ENCODE data around the gene USP48.

USP48 gene

DNA sequence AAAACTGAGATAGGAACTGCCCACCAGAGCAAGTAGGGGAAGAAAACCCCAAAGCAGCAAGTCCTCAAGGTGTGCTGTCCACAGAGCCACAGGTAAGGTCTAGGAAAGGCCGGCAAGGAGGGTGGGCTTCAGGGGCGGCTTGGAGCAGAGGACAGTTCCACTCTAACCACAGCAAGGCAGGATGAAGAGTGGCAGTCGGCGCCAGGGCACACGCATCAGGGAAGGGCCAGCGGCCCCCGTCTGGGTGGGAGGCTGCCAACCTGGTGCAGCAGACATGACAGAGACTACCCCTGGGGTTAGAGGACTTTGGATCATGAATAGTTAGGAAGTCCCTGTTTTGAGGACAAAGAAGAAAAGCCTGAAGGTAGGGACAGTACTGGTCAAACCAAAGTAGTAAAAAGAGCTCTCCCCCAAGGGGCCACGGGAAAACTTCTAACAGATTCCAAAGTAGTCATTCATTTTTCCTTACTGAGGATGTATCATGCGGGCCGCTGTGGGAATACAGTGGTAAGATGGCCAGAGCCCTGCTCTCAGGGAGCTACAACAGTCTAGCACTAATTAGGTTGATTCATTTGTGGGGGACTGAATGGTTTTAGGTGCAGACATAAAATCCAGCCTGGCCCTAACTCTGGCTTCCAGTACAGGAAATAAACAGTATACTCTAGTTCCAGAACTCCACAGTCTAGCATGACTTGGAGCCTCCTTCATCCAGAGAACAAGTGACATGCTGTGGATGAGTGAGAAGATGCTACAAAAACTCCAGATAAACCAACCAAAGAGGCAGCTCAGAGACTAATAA, 110.3 kb downstream of the USP48 start:
- Histone ChIP-seq H3K27me3 (replicated peaks) (peaks cover 25% of the 10 kb centered on the region), H3K27ac (no peak overlapping the region), H3K36me3 (replicated peaks) (peaks cover 2% of the 10 kb centered on the region), H3K4me3 (ENCODE audit: low read depth, low read length) (no peak overlapping the region)
- no peak for DNase-seq
- TF ChIP-seq, protein P1, sequence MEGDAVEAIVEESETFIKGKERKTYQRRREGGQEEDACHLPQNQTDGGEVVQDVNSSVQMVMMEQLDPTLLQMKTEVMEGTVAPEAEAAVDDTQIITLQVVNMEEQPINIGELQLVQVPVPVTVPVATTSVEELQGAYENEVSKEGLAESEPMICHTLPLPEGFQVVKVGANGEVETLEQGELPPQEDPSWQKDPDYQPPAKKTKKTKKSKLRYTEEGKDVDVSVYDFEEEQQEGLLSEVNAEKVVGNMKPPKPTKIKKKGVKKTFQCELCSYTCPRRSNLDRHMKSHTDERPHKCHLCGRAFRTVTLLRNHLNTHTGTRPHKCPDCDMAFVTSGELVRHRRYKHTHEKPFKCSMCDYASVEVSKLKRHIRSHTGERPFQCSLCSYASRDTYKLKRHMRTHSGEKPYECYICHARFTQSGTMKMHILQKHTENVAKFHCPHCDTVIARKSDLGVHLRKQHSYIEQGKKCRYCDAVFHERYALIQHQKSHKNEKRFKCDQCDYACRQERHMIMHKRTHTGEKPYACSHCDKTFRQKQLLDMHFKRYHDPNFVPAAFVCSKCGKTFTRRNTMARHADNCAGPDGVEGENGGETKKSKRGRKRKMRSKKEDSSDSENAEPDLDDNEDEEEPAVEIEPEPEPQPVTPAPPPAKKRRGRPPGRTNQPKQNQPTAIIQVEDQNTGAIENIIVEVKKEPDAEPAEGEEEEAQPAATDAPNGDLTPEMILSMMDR (IDR thresholded peaks at IDR 0.05; ENCODE audit: low read depth, low read length, missing control alignments): no peak
- in situ Hi-C loops (cut with HindIII; ENCODE audit: low pct_ligation_motif_present, low sequenced_read_pairs): no loop called here

DNA sequence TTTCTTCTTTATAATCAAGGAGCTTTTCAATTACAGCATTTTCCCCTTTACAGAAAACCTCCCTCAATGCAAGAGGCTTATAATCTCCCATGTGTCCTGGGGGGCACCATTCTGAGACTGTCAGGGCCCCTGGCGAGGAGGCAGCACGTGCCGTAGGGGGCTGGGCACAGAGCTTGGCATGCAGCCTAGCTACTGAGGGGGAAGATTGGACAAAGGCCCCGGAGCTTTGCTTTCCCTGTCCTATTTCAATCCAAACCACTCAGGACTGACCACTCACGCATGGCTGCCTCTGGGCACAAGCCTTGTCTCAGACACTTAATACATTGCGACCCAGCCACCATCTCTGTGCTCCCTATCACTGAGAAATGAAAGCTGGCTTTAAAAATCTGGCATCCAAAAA, 111.0 kb downstream of the USP48 start:
- TF ChIP-seq, protein P1 (IDR thresholded peaks at IDR 0.05; ENCODE audit: low read depth, low read length, missing control alignments): no peak
- no peak for DNase-seq
- Histone ChIP-seq H3K36me3 (replicated peaks) (no peaks in the 10 kb centered on the region), H3K27me3 (replicated peaks) (peaks cover 32% of the 10 kb centered on the region), H3K4me3 (ENCODE audit: low read depth, low read length) (no peak overlapping the region), H3K27ac (no peak overlapping the region)
- in situ Hi-C loops (cut with HindIII; ENCODE audit: low pct_ligation_motif_present, low sequenced_read_pairs): no loop called here

DNA sequence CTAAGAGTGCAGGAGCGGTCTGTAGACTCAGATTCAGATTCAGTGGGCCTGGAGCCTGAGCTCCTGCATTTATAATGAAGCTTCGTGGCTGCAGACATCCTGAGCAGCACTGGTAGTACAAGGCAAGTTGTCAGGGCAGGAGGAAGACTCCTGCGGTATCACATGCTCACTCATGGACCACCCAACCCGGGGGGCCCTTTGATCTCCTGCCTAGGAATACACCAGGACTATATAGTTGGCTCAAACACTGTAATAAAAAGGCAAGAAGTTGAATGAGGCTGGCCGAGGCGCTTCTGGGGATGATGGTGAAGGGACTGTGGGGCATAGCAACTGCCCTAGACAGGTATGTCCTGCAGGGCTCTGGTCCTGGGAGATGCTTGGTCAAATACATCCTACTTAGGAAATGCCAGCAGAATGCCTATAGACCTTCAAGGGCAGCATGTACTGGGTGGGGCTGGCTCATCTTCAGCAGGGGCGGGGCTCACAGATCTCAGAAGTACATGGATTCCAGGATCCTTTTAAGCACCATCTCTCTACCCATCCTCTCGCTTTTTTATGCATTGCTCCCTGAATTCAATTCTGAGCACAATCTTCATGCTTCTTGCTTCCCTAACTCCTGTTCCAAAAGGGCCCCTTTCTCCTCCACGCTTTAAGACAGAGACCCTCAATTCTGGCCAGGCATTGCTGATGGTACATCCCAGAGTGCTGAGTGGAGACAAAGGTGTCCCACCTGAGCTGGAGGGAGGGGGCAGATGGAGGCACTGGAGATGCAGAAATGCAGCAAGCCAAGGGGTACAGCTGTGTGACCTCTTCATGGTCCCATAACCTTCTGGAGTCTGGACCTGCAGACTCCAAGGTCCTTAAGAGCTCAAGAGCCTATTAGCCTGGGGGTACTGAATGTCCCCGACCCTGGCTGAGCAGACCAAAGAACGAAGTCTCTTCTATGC, 111.7 kb downstream of the USP48 start:
- no peak for DNase-seq
- H3K27ac ChIP-seq: no peak overlapping the region
- TF ChIP-seq, protein P1 (IDR thresholded peaks at IDR 0.05; ENCODE audit: low read depth, low read length, missing control alignments): no peak
- peaks cover 36% of the 10 kb centered on the region for H3K27me3 ChIP-seq (replicated peaks)
- H3K36me3 ChIP-seq (replicated peaks): no peaks in the 10 kb centered on the region
- in situ Hi-C loops (cut with HindIII; ENCODE audit: low pct_ligation_motif_present, low sequenced_read_pairs): no loop called here
- H3K4me3 ChIP-seq (ENCODE audit: low read depth, low read length): no peak overlapping the region

DNA sequence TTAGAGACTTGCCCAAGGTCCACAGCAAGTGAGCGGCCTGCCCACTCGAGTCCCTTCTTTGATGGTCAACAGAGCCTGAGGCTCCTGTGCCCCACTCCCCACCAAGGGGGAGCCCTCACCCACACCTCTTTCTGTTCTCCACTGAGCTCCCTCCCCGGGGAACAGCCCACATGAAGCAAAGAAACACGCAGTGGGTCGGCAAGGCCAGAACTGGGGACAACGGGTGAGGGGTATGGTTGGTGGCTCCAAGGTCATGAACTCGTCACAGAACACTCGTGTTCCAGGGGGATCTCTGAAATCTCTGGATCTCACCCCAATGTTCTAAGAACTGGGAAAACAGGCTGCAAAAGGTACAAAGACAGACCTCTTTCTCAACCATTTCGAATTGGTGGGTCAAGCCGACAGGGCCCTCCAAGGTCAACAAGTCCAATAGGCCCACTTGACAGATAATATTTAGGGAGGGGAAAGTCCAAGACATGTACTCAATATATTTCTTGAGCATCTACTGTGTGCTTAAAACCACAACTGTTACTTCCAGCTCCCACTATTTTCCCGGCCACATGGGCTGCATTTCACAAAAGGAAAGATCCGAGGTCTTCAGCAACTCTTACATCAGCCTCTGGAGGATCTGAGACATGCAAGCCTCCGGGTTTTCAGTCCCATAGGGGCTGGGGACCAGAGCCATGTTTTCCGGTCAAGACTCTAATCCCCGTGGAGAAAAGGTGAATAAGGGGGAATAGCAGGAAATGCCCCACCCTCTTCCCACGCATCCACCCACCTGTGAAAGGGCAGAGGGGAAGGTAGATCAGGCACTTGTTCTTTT, 112.7 kb downstream of the USP48 start:
- in situ Hi-C loops (cut with HindIII; ENCODE audit: low pct_ligation_motif_present, low sequenced_read_pairs): no loop called here
- Histone ChIP-seq H3K36me3 (replicated peaks) (no peaks in the 10 kb centered on the region), H3K4me3 (ENCODE audit: low read depth, low read length) (no peak overlapping the region), H3K27ac (no peak overlapping the region), H3K27me3 (replicated peaks) (peaks cover 36% of the 10 kb centered on the region)
- TF ChIP-seq, protein P1 (IDR thresholded peaks at IDR 0.05; ENCODE audit: low read depth, low read length, missing control alignments): no peak
- no peak for DNase-seq

DNA sequence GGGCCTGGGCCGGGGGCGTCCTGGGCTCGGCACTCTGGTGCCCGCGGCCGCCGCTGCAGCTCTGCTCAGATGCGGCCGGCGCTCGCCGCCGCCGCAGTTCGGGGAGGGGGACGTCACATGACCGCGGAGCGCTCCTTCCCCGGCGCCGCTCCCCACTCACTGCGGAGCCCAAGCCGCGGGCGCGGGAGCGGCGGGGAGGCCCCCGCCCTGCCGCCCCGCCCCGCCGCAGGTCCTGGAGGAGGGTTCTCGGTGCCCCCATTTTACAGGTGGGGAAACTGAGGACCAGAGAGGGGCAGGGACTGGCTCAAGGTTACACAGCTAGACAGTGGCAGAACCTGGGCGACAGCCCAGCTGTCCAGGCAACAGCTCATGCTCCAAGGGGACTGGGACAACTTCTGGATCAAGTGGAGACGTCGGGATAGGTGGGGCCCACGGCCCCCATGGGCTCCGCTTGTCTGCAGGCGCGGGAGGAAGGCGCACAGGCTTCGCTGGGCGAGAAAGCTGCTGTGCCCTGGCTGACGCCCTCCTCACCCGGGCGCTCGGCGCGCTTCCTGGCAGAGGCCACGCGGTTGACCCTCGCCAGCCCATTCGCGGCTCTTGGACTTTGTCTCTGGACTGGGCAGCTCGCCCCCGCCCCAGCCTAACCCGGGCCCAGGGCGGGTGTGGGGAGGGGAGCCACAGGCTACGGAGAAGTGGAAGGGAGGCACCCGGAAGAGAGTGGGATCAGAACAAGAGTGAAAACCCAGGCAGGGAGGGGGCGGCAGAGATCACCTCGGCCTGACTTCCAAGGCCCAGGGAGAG, 113.5 kb downstream of the USP48 start, which contains the start of gene RAP1GAP:
Gene RAP1GAP (minus strand): TSS at position 100 of the 801 bp plus-strand sequence. CDS start 49,325 bp downstream, outside the sequence.
- Histone ChIP-seq H3K36me3 (replicated peaks) (no peaks in the 10 kb centered on the region), H3K27me3 (replicated peaks) (peaks cover 42% of the 10 kb centered on the region), H3K4me3 (ENCODE audit: low read depth, low read length) (peak within 1 kb of the TSS; percentile 17), H3K27ac (no peak within 1 kb of the TSS)
- in situ Hi-C loops (cut with HindIII; ENCODE audit: low pct_ligation_motif_present, low sequenced_read_pairs): no loop called here
- TF ChIP-seq, protein P1 (IDR thresholded peaks at IDR 0.05; ENCODE audit: low read depth, low read length, missing control alignments): peak; percentile 26
- DNase-seq: no peak
